BJ (cell line): ENCODE results near the gene DUSP5. TPM values are rescaled to one million over a fixed set of nuclear protein-coding genes. Genes with fewer than 3 reads are reported as not detected.

ENCODE experiments used
- CTCF ChIA-PET: fragments of 350-600 bp; formaldehyde crosslinking; extraction: SDS; loops from one replicate; lab custom pipeline; 2021; ENCODE audit warnings: antibody characterized with exemption, inconsistent platforms; lab: Yijun Ruan, JAX
- POLR2A ChIA-PET: fragments of 300-600 bp; sonication (Branson Sonifier 250); formaldehyde crosslinking; extraction: SDS; loops from one replicate; lab custom pipeline; 2021; ENCODE audit warnings: antibody characterized with exemption; lab: Charles Lee
- DNase-seq: peaks from one replicate; pipeline ENCODE4 v3.0.0-alpha.2; 2011; ENCODE audit warnings: low read depth
- H3K27me3 ChIP-seq: 2 replicates; pipeline ENCODE4 v1.6.0; 2011; ENCODE audit warnings: low read length; ENCODE audit not compliant: control insufficient read depth, insufficient read depth
- H3K36me3 ChIP-seq: 2 replicates; pipeline ENCODE4 v1.5.1; 2011; ENCODE audit warnings: low read length; ENCODE audit not compliant: control insufficient read depth, insufficient read depth
- H3K4me3 ChIP-seq: 2 replicates; pipeline ENCODE4 v1.5.1; 2011; ENCODE audit warnings: low read depth, mild to moderate bottlenecking, control low read depth, low read length
- polyA plus RNA-seq: library from polyadenylated mRNA; depleted of rRNA; stranded (reverse); fragments of >200 nt; gene quantifications from 2 replicates; pipeline ENCODE4 v1.2.3, GENCODE V29; 2011
- TF ChIP-seq, protein P1 (sequence below): IDR thresholded peaks from 2 replicates; pipeline ENCODE4 v1.5.1; 2011; ENCODE audit warnings: low read depth, mild to moderate bottlenecking, control low read depth, inconsistent platforms, low read length, moderate library complexity; ENCODE audit not compliant: insufficient read depth

DUSP5 gene
- polyA plus RNA-seq, 1 experiment: 30.4 TPM

DNA sequence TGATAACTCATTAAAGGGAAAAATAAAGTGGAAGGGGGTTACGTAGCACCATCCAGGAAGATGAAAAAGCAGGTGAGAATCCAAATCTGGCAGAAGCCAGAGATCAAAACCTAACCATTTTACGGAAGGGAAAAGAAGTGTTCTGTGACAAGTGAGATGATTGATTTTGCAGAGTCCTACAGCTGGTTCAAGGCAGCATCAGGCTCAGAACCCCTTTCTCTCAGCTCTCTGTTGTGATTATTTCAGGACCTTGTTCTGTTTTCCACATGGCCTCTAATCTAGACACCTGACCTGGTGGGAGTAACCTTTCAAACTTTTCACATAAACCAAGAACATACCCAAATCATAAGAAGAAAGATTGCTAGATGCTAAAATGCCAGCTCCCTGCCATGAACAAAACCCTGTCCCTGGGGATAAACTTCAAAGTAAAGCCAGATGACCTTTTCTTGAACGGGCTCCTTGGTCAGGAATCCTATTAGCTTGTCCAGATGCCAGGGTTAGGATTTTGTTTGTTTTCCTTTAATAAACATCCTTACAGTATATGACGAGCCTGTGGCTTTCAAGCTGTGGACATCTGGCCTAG, 5.9 kb downstream of the DUSP5 start:
- CTCF ChIA-PET: interaction anchor here (0.6 to 2.7 kb wide), 6 partner anchors 9 to 199 kb away, joined by 3 to 13 read pairs (median 7); partner anchors contain the start of gene SMNDC1
- H3K4me3 ChIP-seq: no peak overlapping the region
- POLR2A ChIA-PET: interaction anchor here (0.7 to 1.9 kb wide), 2 partner anchors 9 to 415 kb away, joined by 4 to 5 read pairs; no protein-coding TSS in a partner anchor
- H3K36me3 ChIP-seq: peaks cover 3% of the 10 kb centered on the region
- TF ChIP-seq, protein P1, sequence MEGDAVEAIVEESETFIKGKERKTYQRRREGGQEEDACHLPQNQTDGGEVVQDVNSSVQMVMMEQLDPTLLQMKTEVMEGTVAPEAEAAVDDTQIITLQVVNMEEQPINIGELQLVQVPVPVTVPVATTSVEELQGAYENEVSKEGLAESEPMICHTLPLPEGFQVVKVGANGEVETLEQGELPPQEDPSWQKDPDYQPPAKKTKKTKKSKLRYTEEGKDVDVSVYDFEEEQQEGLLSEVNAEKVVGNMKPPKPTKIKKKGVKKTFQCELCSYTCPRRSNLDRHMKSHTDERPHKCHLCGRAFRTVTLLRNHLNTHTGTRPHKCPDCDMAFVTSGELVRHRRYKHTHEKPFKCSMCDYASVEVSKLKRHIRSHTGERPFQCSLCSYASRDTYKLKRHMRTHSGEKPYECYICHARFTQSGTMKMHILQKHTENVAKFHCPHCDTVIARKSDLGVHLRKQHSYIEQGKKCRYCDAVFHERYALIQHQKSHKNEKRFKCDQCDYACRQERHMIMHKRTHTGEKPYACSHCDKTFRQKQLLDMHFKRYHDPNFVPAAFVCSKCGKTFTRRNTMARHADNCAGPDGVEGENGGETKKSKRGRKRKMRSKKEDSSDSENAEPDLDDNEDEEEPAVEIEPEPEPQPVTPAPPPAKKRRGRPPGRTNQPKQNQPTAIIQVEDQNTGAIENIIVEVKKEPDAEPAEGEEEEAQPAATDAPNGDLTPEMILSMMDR: no peak
- H3K27me3 ChIP-seq: no peaks in the 10 kb centered on the region
- no peak for DNase-seq

DNA sequence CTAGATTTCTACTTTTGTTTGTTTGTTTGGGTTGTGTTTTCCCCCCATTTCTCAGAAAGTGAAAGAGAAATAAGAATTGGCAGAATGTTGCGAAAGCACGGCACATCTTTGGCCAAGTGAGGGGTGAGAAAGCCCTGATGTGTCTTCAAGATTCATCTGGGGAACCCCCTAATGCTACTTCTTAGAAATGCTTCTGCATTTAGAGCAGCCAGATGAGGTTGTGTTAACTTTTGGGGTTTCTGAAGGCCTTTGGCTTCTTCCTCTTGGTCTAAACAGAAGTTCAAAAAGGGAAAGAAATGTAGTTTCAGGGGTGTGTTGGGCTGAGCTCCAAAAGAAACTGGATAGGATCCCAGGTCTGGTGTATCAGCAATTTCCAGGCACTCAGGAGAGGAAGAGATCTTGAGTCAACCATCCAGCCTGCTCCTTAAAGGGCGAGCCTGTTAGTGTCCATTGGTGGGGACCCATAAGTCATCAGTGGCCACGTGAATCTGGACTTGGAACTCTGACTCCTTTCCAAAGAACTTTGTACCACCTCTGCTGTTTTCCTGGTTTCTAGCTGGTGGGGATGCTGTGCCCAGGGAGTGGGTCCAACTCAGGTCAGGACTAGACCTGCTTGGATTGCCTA, 6.5 kb downstream of the DUSP5 start:
- peaks cover 4% of the 10 kb centered on the region for H3K36me3 ChIP-seq
- POLR2A ChIA-PET: interaction anchor here (0.7 to 1.9 kb wide), 3 partner anchors 8 to 414 kb away, joined by 3 to 5 read pairs (median 4); no protein-coding TSS in a partner anchor
- no peak overlapping the region for H3K4me3 ChIP-seq
- H3K27me3 ChIP-seq: no peaks in the 10 kb centered on the region
- TF ChIP-seq, protein P1: no peak
- CTCF ChIA-PET: interaction anchor here (0.5 to 2.7 kb wide), 7 partner anchors 8 to 199 kb away, joined by 3 to 13 read pairs (median 7); partner anchors contain the start of gene SMNDC1
- no peak for DNase-seq

DNA sequence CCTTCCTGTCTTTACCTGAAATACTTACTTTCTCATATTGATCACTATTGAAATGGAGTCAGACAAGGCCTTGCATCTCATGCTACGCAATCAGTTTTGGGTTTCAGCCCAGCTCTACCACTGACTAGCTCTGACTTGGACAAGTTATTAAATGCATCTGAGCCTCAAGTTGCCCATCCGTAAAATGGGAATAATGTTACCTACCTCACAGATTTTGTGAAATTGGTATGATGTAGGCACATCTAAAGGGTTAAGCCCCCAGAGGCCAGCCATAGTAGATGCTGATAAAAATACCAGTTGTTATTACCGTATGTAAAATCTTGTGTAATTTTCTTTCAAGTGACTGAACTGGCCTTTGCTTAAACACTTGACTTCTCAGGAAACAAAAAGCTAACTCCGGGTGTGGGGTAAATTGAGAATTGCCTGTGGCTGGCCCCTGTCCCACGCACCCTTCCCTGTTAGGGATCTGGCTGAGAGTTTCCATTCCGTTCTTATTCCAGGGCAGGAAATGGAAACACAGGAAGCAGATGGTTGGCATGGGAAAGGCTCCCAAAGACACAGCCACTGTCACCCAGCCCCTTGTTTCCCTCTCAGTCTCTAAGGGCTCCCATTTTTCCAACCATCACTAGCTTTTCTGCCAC, 7.5 kb downstream of the DUSP5 start:
- Histone ChIP-seq H3K4me3 (no peak overlapping the region), H3K27me3 (no peaks in the 10 kb centered on the region), H3K36me3 (peaks cover 8% of the 10 kb centered on the region)
- POLR2A ChIA-PET: no interaction called here
- CTCF ChIA-PET: interaction anchor here (1.3 to 2.7 kb wide), 3 partner anchors 7 to 152 kb away, joined by 3 to 13 read pairs (median 7); no protein-coding TSS in a partner anchor
- TF ChIP-seq, protein P1: no peak
- DNase-seq: no peak

DNA sequence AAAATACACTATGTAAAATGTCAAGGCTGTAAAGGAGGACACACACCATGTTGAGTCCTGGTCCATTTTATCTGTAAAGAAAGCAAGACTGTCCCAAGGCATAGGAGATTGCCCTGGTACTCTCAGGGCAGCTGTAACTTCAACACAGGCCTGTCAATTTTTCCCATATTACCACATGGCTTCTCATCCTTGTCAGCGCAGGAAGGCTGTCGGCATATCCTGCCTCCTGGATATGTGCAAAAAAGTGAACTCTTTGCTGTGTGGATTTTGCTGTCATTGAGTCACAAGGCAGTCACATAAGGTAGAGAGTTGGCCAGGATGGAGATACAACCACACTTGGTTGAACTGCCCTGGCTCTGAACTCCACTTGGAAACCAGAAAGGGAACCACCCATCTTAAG, 8.7 kb downstream of the DUSP5 start:
- DNase-seq: no peak
- TF ChIP-seq, protein P1: no peak
- Histone ChIP-seq H3K27me3 (no peaks in the 10 kb centered on the region), H3K4me3 (no peak overlapping the region), H3K36me3 (peaks cover 14% of the 10 kb centered on the region)
- ChIA-PET POLR2A (interaction anchor here (0.6 kb wide), 1 partner anchor 80 kb away, joined by 5 read pairs; no protein-coding TSS in a partner anchor), CTCF (interaction anchor here (1.2 to 1.8 kb wide), 3 partner anchors 8 to 59 kb away, joined by 3 to 5 read pairs (median 4); no protein-coding TSS in a partner anchor)

DNA sequence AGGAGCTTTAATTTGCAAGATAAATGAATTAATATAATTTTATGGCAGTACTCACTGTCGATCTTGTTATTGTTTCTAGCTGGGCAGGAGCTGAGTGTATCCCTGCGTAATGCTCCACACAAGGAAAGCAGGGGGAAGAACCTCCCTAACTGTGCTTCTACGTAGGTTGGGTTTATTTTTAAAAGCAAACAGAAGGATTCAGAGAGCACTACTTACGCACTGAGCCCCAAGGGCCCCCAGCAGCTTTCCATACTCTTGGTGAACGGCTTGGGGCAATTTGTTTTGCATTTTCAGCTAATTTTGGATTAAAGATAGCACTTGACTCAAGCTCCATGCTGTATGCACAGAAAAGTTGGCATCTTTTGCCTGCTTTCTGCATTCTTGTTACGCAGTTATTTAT, 9.6 kb downstream of the DUSP5 start:
- no peak overlapping the region for H3K4me3 ChIP-seq
- peaks cover 15% of the 10 kb centered on the region for H3K36me3 ChIP-seq
- ChIA-PET POLR2A (interaction anchor here (0.6 kb wide), 1 partner anchor 81 kb away, joined by 5 read pairs; no protein-coding TSS in a partner anchor), CTCF (interaction anchor here (1.2 to 1.8 kb wide), 2 partner anchors 9 to 41 kb away, joined by 4 to 5 read pairs; no protein-coding TSS in a partner anchor)
- TF ChIP-seq, protein P1: no peak
- no peaks in the 10 kb centered on the region for H3K27me3 ChIP-seq
- no peak for DNase-seq
